ENCODE results near the gene TEAD1.

The TEAD1 gene

GRCh38 chr11:12667646-12668045 is 6.6 kb upstream of the TEAD1 start:
- DNase-seq: no peak

GRCh38 chr11:12668166-12668565 is 6.1 kb upstream of the TEAD1 start:
- DNase-seq: no peak

GRCh38 chr11:12669930-12670329 is 4.3 kb upstream of the TEAD1 start:
- DNase-seq: no peak

GRCh38 chr11:12671370-12671769 is 2.9 kb upstream of the TEAD1 start:
- no peak for DNase-seq

DNA sequence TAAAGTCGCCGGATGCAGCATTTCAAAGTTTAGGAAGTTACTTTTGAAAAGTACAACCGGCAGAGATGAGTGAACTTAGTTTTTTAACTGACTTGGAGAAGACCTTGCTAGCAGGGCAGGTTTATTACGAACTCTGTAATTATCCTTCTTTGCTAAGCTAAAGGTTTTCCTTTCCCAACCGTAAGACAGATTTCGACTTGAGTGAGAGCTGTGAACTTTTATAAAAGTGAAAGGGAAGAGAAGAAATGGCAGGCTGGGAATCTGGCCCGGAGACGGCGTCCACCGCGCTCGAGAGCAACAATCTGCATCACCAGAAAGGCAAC is 659 bp upstream of the TEAD1 start:
- no peak for DNase-seq

- no peak for DNase-seq
Observed at GRCh38 chr11:12674571-12674935, 332 bp downstream of the TEAD1 start.

- DNase-seq: no peak
Observed at GRCh38 chr11:12674936-12675696, 895 bp downstream of the TEAD1 start.

- no peak for DNase-seq
Observed at GRCh38 chr11:12675951-12676711, 1.9 kb downstream of the TEAD1 start.

GRCh38 chr11:12677131-12677530 is 2.9 kb downstream of the TEAD1 start:
- no peak for DNase-seq

- DNase-seq: no peak
Observed at GRCh38 chr11:12678092-12678491, 3.9 kb downstream of the TEAD1 start.

DNA sequence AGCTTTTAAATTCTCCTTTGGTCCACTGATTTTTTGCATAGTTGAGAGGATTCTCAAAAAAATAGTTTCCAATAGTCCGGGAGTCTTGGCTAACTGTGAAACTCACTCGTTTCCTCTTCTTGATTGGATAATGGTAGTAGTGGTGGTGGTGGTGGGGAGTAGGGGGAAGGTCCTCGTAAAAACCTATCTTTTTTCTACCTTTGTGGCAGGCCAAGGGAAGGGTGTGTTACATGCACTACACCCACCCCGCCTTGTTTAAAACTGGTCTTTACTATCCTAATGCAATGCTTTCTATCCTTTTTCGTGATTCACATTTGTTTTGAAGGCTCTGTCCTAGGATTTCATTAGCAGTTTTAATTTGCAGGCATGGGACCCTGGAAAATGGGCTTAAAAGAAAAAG is 4.8 kb downstream of the TEAD1 start:
- no peak for DNase-seq

DNA sequence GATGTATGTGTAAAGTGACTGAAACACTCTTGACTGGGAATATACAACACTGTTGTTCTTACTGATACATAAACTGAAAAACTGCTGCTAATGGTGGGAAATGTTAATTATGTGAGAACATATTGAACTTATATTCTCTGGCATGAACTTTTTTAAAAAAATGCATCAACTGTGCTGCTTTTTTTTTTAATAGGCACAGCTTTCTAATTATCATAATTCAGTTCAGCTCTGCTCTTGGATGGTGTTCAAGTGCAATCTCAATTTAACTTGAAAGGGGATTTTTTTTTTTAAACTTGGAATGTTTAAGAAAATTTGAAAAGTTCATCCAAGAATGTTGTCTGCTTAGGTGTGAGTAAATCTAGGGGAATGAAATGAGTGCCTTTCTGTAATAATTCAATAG is 5.2 kb downstream of the TEAD1 start:
- DNase-seq: no peak

DNA sequence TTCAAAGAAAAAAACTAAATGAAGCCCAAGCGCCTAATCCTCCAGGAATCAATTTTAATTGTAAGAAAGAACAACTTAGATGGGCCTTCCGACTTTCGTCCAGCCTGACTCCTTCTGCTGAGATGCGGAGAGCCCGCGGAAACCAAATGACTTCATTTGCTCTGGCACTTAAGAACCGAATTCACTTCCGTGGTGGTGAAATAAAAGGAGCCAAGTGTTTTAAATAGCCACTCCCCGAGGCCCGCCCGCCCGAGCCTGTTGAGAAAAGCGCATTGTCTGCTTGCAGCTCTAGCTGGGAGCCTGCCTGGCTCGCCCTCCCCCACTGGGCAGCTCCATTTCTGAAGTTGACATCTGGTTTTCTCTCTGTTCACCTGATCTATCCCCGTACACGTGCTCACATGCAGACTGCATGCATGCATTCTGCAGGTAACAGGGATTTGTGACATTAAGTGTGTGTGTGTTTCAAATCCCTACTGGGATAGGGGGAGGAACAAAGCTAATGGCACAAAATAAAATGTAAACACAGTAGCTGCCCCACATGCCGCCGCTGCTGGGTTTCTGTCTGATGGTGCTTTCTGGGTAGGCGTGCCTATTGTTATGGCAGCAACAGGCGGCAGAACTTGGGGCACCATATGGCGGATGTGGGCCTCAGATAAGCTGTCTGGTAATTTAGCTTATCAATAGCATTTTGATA is 6.2 kb downstream of the TEAD1 start:
- peak; percentile 7 for DNase-seq

DNA sequence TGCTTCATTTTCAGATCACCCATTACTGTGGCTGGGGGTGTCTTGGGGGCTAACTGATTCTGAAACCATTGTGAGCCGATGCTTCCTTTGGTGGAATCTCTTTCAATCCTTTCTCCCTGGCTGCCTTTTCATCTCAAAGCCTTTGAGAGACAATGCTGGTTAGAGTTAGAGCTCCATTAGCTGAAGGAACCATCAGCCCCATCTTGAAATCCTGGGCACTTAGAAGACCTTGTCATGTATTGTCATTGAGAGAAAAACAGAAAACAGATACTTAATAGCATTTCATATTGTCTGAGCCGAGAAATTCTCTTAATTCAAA is 6.7 kb downstream of the TEAD1 start:
- no peak for DNase-seq

DNA sequence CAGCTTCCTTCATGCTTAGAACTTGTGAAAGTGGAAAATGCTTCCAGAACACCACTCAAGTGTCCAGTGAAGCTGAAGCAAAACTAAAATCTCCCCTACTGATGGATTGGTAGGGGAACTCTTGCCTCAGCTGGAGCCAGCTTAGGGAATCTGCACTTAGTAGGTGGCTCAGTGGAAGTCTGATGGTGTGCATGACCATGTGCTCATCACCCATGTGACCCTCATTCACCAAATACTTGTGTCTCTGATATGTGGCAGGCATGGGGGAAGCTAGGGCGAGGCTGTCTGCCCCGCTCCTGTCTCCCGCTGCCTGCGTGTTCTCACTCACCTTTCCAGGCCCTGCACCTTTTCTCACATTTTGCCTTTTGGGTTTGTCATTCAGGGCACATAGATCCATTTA is 7.2 kb downstream of the TEAD1 start:
- no peak for DNase-seq

DNA sequence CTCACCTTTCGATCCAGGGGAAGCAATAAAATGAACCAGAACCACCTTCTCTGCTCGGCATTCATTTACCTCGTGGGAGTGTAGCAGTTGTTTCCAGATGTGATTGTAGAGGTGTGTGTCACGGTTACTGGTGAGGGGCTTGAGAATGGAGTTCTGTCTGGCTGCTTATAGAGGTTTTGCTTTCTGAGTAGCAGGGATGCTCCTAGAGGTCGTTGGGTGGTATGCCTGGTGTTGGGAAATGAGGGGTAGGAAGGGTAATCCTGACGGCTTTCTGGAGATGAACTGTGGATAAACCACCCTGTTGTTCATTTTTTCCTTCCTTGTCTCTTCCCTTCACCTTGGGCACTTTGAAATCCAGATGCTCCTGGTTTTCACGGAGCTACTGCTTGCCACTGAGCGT is 8.1 kb downstream of the TEAD1 start:
- no peak for DNase-seq

DNA sequence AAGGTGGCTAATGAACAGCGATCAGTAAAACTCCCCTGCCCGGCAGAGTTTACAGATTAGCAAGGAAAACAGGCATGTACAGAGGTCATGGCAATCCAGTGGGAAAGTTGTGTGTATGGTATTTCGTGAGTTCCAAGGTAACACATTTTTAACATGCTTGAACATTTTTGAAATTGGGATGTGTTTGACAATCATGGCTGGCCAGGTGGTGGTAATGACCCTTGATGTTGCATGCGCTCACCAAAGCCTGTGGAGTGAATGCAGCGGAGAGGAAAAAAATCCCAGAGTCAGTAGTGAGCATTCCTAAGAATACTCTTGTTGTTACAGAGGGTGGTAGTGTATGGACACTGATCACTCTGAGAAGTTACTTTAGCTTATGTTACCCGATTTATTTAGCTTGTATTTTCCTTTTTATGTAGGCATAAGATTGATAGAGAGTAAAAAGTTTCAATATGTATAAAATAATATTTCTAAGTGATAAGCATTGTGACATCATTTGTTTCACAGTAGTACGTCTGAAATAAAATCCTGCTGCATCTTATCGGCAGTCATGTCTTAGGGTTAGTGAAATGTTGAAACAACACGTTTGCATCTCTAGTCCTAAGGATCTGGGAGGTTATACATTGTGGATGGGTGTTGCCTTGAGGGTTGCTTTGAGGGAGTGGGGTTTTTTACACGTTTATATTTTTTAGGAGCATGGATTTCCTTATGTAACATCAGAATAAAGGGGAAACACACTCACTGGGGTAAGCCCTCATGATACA is 8.7 kb downstream of the TEAD1 start:
- no peak for DNase-seq

DNA sequence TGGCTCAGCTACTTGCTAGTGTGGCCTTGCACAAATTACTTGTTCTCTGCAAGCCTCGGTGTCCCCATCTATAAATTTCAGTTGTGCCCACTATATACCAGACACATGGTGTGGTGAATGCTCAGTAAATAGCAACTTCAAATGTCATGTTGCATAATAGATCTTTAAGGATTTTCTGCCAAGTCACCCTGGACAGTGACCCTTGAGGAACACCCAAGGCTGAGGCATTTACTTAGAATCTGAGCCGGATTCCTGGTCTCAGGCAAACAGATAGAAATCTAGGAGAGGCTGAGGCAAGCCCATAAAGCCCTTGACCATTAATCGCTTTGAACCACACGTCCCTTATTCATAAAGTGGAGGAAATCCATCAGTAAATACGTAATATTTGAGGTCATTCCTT is 9.7 kb downstream of the TEAD1 start:
- DNase-seq: no peak

- DNase-seq: no peak
Observed at GRCh38 chr11:12684315-12684714, 10.1 kb downstream of the TEAD1 start.

- DNase-seq: no peak
Observed at GRCh38 chr11:12684816-12685215, 10.6 kb downstream of the TEAD1 start.

DNA sequence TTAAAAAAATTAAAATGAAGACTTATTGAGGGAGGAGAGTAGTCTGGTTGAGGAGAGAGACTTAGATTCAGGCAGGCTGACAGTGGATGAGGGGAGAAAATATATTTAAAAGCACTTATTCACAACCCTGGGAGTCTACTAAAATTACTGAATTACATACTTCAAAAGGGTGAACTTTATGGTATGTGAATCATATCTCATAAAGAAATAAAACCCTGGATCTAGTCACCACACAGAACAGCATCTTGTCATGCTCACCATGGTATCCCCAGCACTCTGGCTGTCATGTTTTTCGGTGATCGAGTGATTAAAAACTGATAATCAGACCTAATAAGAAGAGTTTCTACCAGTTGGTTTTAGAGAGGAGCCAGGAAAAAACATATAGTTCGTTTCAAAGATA is 11.0 kb downstream of the TEAD1 start:
- no peak for DNase-seq

DNA sequence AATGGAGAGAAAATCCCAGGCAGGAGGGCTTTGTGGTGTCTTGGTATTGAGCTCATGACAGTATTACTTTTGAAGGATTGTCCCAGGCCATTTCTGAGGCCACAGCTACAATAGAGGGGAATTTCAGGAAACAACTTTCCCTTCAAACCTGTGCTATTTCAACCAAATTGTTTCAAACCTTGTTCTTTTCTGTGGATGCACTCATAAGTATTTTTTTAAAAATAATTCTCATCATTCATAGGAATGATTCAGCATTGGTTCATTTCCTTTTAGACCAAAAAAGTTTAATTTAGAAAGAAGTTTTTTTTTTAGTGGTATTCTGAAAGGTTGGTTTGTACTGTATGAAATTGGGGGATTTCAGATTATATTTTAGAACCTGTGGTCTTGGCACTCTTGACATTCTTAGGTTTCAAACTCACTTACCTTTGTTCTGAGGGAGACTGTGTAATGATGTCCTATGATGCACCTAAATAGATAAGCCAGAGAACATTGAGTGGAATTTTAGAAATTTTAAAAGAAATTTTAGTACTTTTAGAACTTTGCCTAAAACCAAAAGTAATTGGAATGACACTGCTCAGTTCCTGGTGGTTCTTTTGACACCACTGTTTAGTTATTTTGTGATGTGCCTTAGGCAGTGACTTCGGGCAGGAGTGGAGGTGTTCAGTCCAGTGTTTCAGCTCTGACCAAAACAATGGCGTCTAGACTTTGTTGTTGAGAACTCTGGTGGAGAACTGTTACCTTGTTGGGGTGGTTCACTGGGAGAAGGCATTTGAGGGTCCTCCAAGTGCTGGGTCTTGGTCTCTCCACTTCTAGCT is 12.2 kb downstream of the TEAD1 start:
- DNase-seq: no peak

DNA sequence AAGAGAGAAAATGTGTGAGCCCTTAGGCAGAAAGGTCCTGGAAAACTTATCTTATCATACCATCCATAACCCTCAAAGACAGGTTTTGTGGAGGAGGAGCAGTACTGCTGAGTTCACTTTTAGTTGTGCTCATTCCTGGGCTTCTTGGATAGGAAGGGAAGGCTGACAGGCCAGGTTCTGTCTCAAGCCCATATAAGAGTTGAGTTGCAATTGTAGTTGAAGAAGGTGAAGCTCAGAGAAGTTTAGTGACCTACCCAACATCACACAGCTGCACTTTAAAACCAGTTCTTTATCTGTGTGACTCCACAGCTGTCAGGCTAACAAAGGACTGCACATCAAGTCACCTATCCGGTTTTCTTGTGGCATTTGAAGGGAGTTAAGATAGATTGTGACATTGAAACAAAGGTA is 13.0 kb downstream of the TEAD1 start:
- no peak for DNase-seq

Data from CD4-positive, alpha-beta T cell treated with Interleukin-17A for 1 hour (primary cell).